Left ventricle myocardium inferior (tissue), 1 donor: ENCODE measurements around the gene NPTX1. TPM values are rescaled to one million over a fixed set of nuclear protein-coding genes. Genes with fewer than 3 reads are reported as not detected.

Source experiments
- DNase-seq: peaks from one replicate; pipeline ENCODE4 v3.0.0-alpha.2; 2020
- H3K27ac ChIP-seq: fragments of 200-600 bp; replicated peaks from 2 replicates; pipeline ENCODE4 v1.8.0; 2021
- H3K27me3 ChIP-seq: fragments of 200-600 bp; 2 replicates; pipeline ENCODE4 v1.8.0; 2021; ENCODE audit warnings: low read depth
- H3K36me3 ChIP-seq: fragments of 200-600 bp; 2 replicates; pipeline ENCODE4 v1.8.0; 2021
- H3K4me1 ChIP-seq: fragments of 200-600 bp; 2 replicates; pipeline ENCODE4 v1.8.0; 2021
- H3K4me3 ChIP-seq: fragments of 200-600 bp; 2 replicates; pipeline ENCODE4 v1.8.0; 2021; ENCODE audit warnings: mild to moderate bottlenecking, moderate library complexity
- H3K9me3 ChIP-seq: fragments of 200-600 bp; replicated peaks from 2 replicates; pipeline ENCODE4 v1.8.0; 2021
- intact Hi-C: fragments of 100-400 bp; cut with micrococcal nuclease; formaldehyde crosslinking; loops from one replicate; pipeline ENCODE4 v1.11.0; 2022
- microRNA-seq: library from miRNA; unstranded; fragments of <30 nt; microRNA quantifications from one replicate; pipeline ENCODE4 v1.2.0, GENCODE V29; 2020
- total RNA-seq: library from RNA; stranded (reverse); fragmentation: NEBNext Ultra II Directional; extraction: Animal tissue kit (Norgen Biotek cat#: 25700); gene quantifications from one replicate; pipeline ENCODE4 v1.2.1, GENCODE V29; 2021
- TF ChIP-seq, protein P1 (sequence below): fragments of 200-600 bp; IDR thresholded peaks from 2 replicates; pipeline ENCODE4 v1.8.0; 2021; ENCODE audit warnings: antibody characterized with exemption, mild to moderate bottlenecking, borderline replicate concordance
- donor health status: DM: no; HTN: yes; CAD: no; lungs with severe emphysema.

The NPTX1 gene
- total RNA-seq, 1 donor from 2014 or later, result not detected

DNA sequence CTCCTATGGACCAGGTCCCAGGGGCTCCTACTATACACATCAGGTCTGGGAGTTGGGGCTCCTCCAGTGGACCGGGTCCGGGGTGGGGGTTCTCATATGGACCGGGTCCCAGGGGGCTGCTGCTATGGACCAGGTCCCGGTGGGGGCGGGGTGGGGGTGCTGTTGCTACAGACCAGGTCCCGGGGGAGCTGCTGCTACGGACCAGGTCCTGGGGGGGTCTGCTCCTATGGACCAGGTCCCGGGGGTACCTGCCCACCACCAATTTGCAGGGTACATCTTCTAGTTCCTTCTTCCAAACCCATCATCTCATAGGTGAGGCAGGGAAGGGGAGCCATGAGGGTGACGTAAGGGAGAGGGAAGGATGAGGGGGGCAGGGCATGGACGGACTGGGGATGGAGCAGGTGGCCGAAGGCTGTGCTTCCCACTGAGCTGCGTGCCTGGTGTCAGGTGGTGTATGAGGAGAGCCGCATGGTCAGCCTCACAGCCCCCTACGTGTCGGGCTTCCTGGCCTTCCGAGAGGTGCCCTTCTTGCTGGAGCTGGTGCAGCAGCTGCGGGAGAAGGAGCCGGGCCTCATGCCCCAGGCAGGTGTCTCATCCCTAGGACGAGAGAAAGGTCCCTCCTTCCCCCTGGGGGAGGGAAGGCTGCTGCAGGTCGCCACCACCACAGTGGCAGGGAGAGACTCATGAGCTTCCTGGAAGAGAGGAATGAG, 54.9 kb downstream of the NPTX1 start:
- peaks cover 18% of the 10 kb centered on the region for H3K36me3 ChIP-seq
- no peaks in the 10 kb centered on the region for H3K9me3 ChIP-seq
- no peak overlapping the region for H3K4me3 ChIP-seq
- H3K27ac ChIP-seq, result no peak overlapping the region
- intact Hi-C loops, result loop anchor here (10.0 kb wide), 1 partner anchor 563 kb away; no protein-coding TSS in a partner anchor
- TF ChIP-seq, protein P1, sequence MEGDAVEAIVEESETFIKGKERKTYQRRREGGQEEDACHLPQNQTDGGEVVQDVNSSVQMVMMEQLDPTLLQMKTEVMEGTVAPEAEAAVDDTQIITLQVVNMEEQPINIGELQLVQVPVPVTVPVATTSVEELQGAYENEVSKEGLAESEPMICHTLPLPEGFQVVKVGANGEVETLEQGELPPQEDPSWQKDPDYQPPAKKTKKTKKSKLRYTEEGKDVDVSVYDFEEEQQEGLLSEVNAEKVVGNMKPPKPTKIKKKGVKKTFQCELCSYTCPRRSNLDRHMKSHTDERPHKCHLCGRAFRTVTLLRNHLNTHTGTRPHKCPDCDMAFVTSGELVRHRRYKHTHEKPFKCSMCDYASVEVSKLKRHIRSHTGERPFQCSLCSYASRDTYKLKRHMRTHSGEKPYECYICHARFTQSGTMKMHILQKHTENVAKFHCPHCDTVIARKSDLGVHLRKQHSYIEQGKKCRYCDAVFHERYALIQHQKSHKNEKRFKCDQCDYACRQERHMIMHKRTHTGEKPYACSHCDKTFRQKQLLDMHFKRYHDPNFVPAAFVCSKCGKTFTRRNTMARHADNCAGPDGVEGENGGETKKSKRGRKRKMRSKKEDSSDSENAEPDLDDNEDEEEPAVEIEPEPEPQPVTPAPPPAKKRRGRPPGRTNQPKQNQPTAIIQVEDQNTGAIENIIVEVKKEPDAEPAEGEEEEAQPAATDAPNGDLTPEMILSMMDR, result no peak
- no peak for DNase-seq
- H3K27me3 ChIP-seq, result no peaks in the 10 kb centered on the region
- peaks cover 25% of the 10 kb centered on the region for H3K4me1 ChIP-seq

DNA sequence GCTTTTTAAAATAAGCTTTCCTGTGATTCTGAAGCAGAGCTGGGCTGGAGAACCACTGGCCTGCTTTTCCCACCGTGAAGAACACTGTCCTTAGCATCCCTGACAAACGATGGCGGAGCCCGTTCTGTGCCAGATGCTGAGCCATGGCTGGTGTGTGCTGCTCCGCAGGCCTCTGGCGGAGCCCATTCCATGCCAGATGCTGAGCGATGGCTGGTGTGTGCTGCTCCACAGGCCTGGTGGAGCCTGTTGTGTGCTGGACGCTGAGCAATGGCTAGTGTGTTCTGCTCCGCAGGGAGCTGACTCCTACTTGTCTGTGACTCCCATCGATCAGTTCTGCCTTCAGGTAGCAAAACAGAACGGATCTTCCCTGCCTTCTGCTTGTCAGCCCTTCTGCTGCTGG, 57.2 kb downstream of the NPTX1 start:
- H3K36me3 ChIP-seq, result peaks cover 18% of the 10 kb centered on the region
- no peak for DNase-seq
- H3K27ac ChIP-seq, result no peak overlapping the region
- no peak overlapping the region for H3K4me3 ChIP-seq
- H3K4me1 ChIP-seq, result peaks cover 47% of the 10 kb centered on the region
- intact Hi-C loops, result no loop called here
- H3K9me3 ChIP-seq, result no peaks in the 10 kb centered on the region
- no peaks in the 10 kb centered on the region for H3K27me3 ChIP-seq
- TF ChIP-seq, protein P1, result no peak

DNA sequence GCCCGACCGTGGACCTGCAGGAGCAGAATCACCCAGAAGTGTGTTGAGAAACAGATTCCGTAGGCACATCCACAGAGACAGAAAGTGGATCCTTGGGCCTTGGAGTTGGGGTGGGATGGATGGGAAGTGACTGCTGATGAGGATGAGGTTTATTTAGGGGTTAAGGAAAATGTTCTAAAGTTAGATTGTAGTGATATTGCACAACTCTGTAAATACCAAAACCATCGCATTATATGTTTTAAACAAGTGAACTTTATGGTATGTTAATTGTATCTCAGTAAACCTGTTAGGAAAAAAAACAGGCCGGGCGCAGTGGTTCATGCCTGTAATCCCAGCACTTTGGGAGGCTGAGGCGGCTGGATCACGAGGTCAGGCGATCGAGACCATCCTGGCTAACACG, 57.8 kb downstream of the NPTX1 start:
- TF ChIP-seq, protein P1, result no peak
- intact Hi-C loops, result no loop called here
- no peak overlapping the region for H3K4me3 ChIP-seq

More for the DNA sequence above, 57.8 kb downstream of the NPTX1 start:
- DNase-seq, result no peak
- Histone ChIP-seq H3K4me1 (peaks cover 51% of the 10 kb centered on the region), H3K9me3 (no peaks in the 10 kb centered on the region), H3K36me3 (peaks cover 18% of the 10 kb centered on the region), H3K27ac (no peak overlapping the region), H3K27me3 (no peaks in the 10 kb centered on the region)

Small RNAs within 50 kb of the gene (microRNA-seq; reads per million reads assigned to microRNA genes)
- gene MIR4730, result not detected

Other genes starting within 250 kb of the NPTX1 start
- 25.6 TPM for gene RNF213, start 215.8 kb downstream of the NPTX1 start, total RNA-seq
- gene ENDOV, start 61.4 kb downstream of the NPTX1 start, total RNA-seq, result 11.3 TPM
- 21.8 TPM for gene RPTOR, start 68.2 kb upstream of the NPTX1 start, total RNA-seq